B cell (primary cell): ENCODE measurements around the gene KDF1. TPM values are rescaled to one million over a fixed set of nuclear protein-coding genes. Genes with fewer than 3 reads are reported as not detected.

Experiments
- ATAC-seq: fragments of 200-7000 bp; cut with Tn5 transposase; one replicate; pipeline ENCODE4 v1.10.0; 2021; ENCODE audit warnings: low read depth, mild to moderate bottlenecking, moderate number of reproducible peaks, moderate library complexity
- CTCF ChIA-PET: fragments of 350-600 bp; sonication (Branson Sonifier 250); formaldehyde crosslinking; loops from one replicate; lab custom pipeline; 2021; ENCODE audit warnings: antibody characterized with exemption, inconsistent platforms; lab: Charles Lee
- POLR2A ChIA-PET: fragments of 350-600 bp; sonication (Branson Sonifier 250); formaldehyde crosslinking; loops from one replicate; lab custom pipeline; 2021; ENCODE audit warnings: antibody characterized with exemption; lab: Charles Lee
- DNase-seq: peaks from one replicate; pipeline ENCODE4 v3.0.0; 2013
- H2AFZ ChIP-seq: 2 replicates; pipeline ENCODE4 v1.6.1; 2012; ENCODE audit warnings: mild to moderate bottlenecking, low read depth, low read length; ENCODE audit not compliant: insufficient read depth, poor library complexity, severe bottlenecking
- H3K27ac ChIP-seq, 2 donors: 1 replicate in 1 of 2; 2 replicates in 1 of 2; pipeline ENCODE4 v1.5.1; 2012 to 2013; ENCODE audit warnings: low read length in 2 of 2, mild to moderate bottlenecking in 2 of 2, moderate library complexity in 1 of 2
- H3K27me3 ChIP-seq, 4 experiments: fragments of 200-600 bp in 1 of 4; sonication (generic) in 1 of 4; replicated peaks in 1 of 4; 1 replicate in 2 of 4; 2 replicates in 2 of 4; pipeline versions ENCODE4 v1.6.1 to v1.7.0; 2013 to 2016; ENCODE audit warnings: low read length in 3 of 4, mild to moderate bottlenecking in 2 of 4, mixed read lengths in 1 of 4, moderate library complexity in 1 of 4; ENCODE audit not compliant: insufficient read depth in 4 of 4, control insufficient read depth in 3 of 4; ENCODE audit errors: control extremely low read depth in 1 of 4
- H3K36me3 ChIP-seq, 2 experiments: replicated peaks in 1 of 2; 1 replicate in 1 of 2; 2 replicates in 1 of 2; pipeline versions ENCODE4 v1.6.1 to v1.7.1; 2013; ENCODE audit warnings: low read length in 1 of 2; ENCODE audit not compliant: insufficient read depth in 2 of 2, control insufficient read depth in 1 of 2; ENCODE audit errors: control extremely low read depth in 1 of 2, extremely low read depth in 1 of 2
- H3K4me1 ChIP-seq, 2 donors: fragments of 200-600 bp in 1 of 2; sonication (generic) in 1 of 2; 1 replicate in 1 of 2; 2 replicates in 1 of 2; pipeline versions ENCODE4 v1.5.1 to v1.6.1; 2013 to 2017; ENCODE audit warnings: low read length in 2 of 2; ENCODE audit not compliant: control insufficient read depth in 2 of 2, insufficient read depth in 2 of 2
- H3K4me2 ChIP-seq: replicated peaks from 2 replicates; pipeline ENCODE3; 2012; ENCODE audit warnings: mild to moderate bottlenecking, low read depth, low read length; ENCODE audit not compliant: poor library complexity, severe bottlenecking
- H3K4me3 ChIP-seq, 5 experiments: fragments of 200-600 bp in 1 of 5; sonication (generic) in 1 of 5; 1 replicate in 3 of 5; 2 replicates in 2 of 5; pipeline versions ENCODE4 v1.5.1 to v1.7.0; 2011 to 2016; ENCODE audit warnings: low read length in 4 of 5, mild to moderate bottlenecking in 4 of 5, low read depth in 2 of 5, control low read depth in 1 of 5, moderate library complexity in 1 of 5; ENCODE audit not compliant: insufficient read depth in 1 of 5; ENCODE audit errors: control extremely low read depth in 1 of 5, extremely low read depth in 1 of 5
- H3K79me2 ChIP-seq: fragments of 200-600 bp; sonication (generic); one replicate; pipeline ENCODE4 v1.6.0; 2016; ENCODE audit warnings: low read length; ENCODE audit not compliant: control insufficient read depth, insufficient read depth
- H3K9ac ChIP-seq: fragments of 200-600 bp; sonication (generic); 2 replicates; pipeline ENCODE4 v1.6.1; 2017; ENCODE audit warnings: mild to moderate bottlenecking, low read length, moderate library complexity
- H3K9me3 ChIP-seq, 3 donors: one replicate each; pipeline versions ENCODE4 v1.6.1 to v1.7.1; 2013; ENCODE audit warnings: low read length in 2 of 3; ENCODE audit not compliant: control insufficient read depth in 2 of 3, insufficient read depth in 1 of 3; ENCODE audit errors: control extremely low read depth in 1 of 3
- H4K20me1 ChIP-seq: 2 replicates; pipeline ENCODE4 v1.6.0; 2012; ENCODE audit warnings: mild to moderate bottlenecking, low read length; ENCODE audit not compliant: insufficient read depth, control insufficient read depth, poor library complexity, severe bottlenecking
- H3K27ac Mint-ChIP-seq: one replicate; pipeline ENCODE4 v1.8.0; 2021; ENCODE audit warnings: mixed read lengths
- H3K27me3 Mint-ChIP-seq: one replicate; pipeline ENCODE4 v1.8.0; 2021; ENCODE audit warnings: mixed read lengths
- H3K4me1 Mint-ChIP-seq: one replicate; pipeline ENCODE4 v1.8.0; 2021; ENCODE audit warnings: mixed read lengths
- H3K4me3 Mint-ChIP-seq: one replicate; pipeline ENCODE4 v1.8.0; 2021; ENCODE audit warnings: mixed read lengths
- H3K9me3 Mint-ChIP-seq: one replicate; pipeline ENCODE4 v1.8.0; 2022; ENCODE audit warnings: mixed read lengths; ENCODE audit not compliant: insufficient read depth
- CTCF ChIP-seq: fragments of 200-600 bp; IDR thresholded peaks from one replicate; pipeline ENCODE4 v1.8.0; 2022; ENCODE audit warnings: antibody characterized with exemption, mild to moderate bottlenecking
- EZH2 ChIP-seq: IDR thresholded peaks from 2 replicates; pipeline ENCODE4 v1.6.1; 2012; ENCODE audit warnings: borderline replicate concordance, low read depth, mild to moderate bottlenecking, moderate library complexity, low read length; ENCODE audit not compliant: insufficient read depth, poor library complexity, severe bottlenecking
- WGBS: methylation state at CpG from one replicate; pipeline ENCODE4 v1.1.5; 2013; ENCODE audit warnings: missing lambda C conversion rate; ENCODE audit not compliant: insufficient coverage; 5-methylcytosine and 5-hydroxymethylcytosine counted together
- intact Hi-C: fragments of 100-400 bp; cut with micrococcal nuclease; formaldehyde crosslinking; loops from one replicate; pipeline ENCODE4 v1.10.0; 2022
- polyA plus RNA-seq: library from polyadenylated mRNA; depleted of rRNA; stranded (reverse); fragments of >200 nt; gene quantifications from 2 replicates; pipeline ENCODE4 v1.2.3, GENCODE V29; 2012
- total RNA-seq, 2 donors: library from RNA; stranded (reverse); fragments of 120-200 nt in 1 of 2; gene quantifications; 1 replicate in 1 of 2; 2 replicates in 1 of 2; pipeline versions ENCODE4 v1.2.3 to v1.2.4, GENCODE V29; 2013 to 2022

The KDF1 gene
- total and polyA plus RNA-seq, 2 donors (not counting 1 experiment from before 2014, with no cell fraction given) = 0.74 to 2.6 TPM

- DNase-seq (no peak), ATAC-seq (no peak)
- Histone ChIP-seq H3K27me3 (peaks cover 0 to 9% (median 4%) of the 10 kb centered on the region in 4 experiments), H3K9me3 (no peaks in the 10 kb centered on the region), H3K79me2 (no peaks in the 10 kb centered on the region), H3K4me2 (no peak overlapping the region), H3K9ac (no peak overlapping the region), H3K4me1 (peaks cover 12 to 14% of the 10 kb centered on the region in 2 donors), H2AFZ (no peak overlapping the region), H4K20me1 (no peaks in the 10 kb centered on the region), H3K4me3 (no peak overlapping the region), H3K36me3 (no peaks in the 10 kb centered on the region), H3K27ac (no peak overlapping the region)
- TF ChIP-seq CTCF (no peak), EZH2 (no peak)
- ChIA-PET CTCF (interaction anchor here (0.8 to 1.2 kb wide), 2 partner anchors 9 to 20 kb away, joined by 4 read pairs; no protein-coding TSS in a partner anchor), POLR2A (interaction anchor here (0.6 kb wide), 1 partner anchor 90 kb away, joined by 3 read pairs; no protein-coding TSS in a partner anchor)
- H3K9me3 Mint-ChIP-seq = no peaks in the 10 kb centered on the region
- H3K4me1 Mint-ChIP-seq = peaks cover 16% of the 10 kb centered on the region
- no peak overlapping the region for H3K4me3 Mint-ChIP-seq
- no peak overlapping the region for H3K27ac Mint-ChIP-seq
- intact Hi-C loops = no loop called here
- H3K27me3 Mint-ChIP-seq = peaks cover 8% of the 10 kb centered on the region
- 91% methylated on average over 10 of the region's 13 CpGs for WGBS
Measured at GRCh38 chr1:27006683-27007082, 46.4 kb upstream of the KDF1 start.

GRCh38 chr1:27005648-27006496 lies 45.6 kb upstream of the KDF1 start:
- intact Hi-C loops = no loop called here
- H3K36me3 ChIP-seq = no peaks in the 10 kb centered on the region
- DNase-seq = no peak
- no peak overlapping the region for H2AFZ ChIP-seq
- H3K27me3 Mint-ChIP-seq = peaks cover 3% of the 10 kb centered on the region
- POLR2A ChIA-PET = no interaction called here
- TF ChIP-seq CTCF = no peak
- TF ChIP-seq EZH2 = no peak
- peaks cover 22% of the 10 kb centered on the region for H3K4me1 Mint-ChIP-seq
- H3K27ac ChIP-seq = no peak overlapping the region
- peaks cover 0 to 1% (median 0%) of the 10 kb centered on the region in 4 experiments for H3K27me3 ChIP-seq
- no peak for ATAC-seq
- CTCF ChIA-PET = no interaction called here
- H3K27ac Mint-ChIP-seq = no peak overlapping the region
- no peaks in the 10 kb centered on the region for H4K20me1 ChIP-seq
- no peak overlapping the region for H3K9ac ChIP-seq
- no peaks in the 10 kb centered on the region for H3K79me2 ChIP-seq
- H3K4me3 ChIP-seq = no peak overlapping the region
- no peaks in the 10 kb centered on the region for H3K9me3 Mint-ChIP-seq
- peaks cover 20 to 22% of the 10 kb centered on the region in 2 donors for H3K4me1 ChIP-seq
- H3K4me2 ChIP-seq = no peak overlapping the region
- H3K4me3 Mint-ChIP-seq = no peak overlapping the region
- 97% methylated on average over 48 of the region's 48 CpGs for WGBS
- no peaks in the 10 kb centered on the region for H3K9me3 ChIP-seq
